Transverse colon (tissue), 4 donors: ENCODE measurements around the gene MGAT5B. TPM values are rescaled to one million over a fixed set of nuclear protein-coding genes. Genes with fewer than 3 reads are reported as not detected.

ENCODE experiments used
- DNase-seq: peaks from one replicate; pipeline ENCODE4 v3.0.0-alpha.2; 2019
- H3K27ac ChIP-seq, 4 donors: fragments of 200-600 bp; sonication (generic); 2 replicates each; pipeline ENCODE4 v1.5.1; 2016 to 2018; ENCODE audit warnings: inconsistent platforms in 4 of 4
- H3K27me3 ChIP-seq: fragments of 200-600 bp; sonication (generic); 2 replicates; pipeline ENCODE4 v1.5.1; 2017; ENCODE audit warnings: inconsistent platforms
- H3K36me3 ChIP-seq, 4 donors: fragments of 200-600 bp; sonication (generic); 2 replicates each; pipeline ENCODE4 v1.5.1; 2017 to 2019; ENCODE audit warnings: inconsistent platforms in 4 of 4
- H3K4me1 ChIP-seq, 4 donors: fragments of 200-600 bp; sonication (generic); 2 replicates each; pipeline ENCODE4 v1.5.1; 2017 to 2020; ENCODE audit warnings: inconsistent platforms in 4 of 4
- H3K4me3 ChIP-seq, 4 donors: fragments of 200-600 bp; sonication (generic); 1 replicate in 1 of 4; 2 replicates in 3 of 4; pipeline versions ENCODE4 v1.5.1 to v1.6.1; 2017 to 2019; ENCODE audit warnings: inconsistent platforms in 4 of 4
- H3K9me3 ChIP-seq, 2 donors: fragments of 200-600 bp; sonication (generic); 2 replicates each; pipeline ENCODE4 v1.5.1; 2017 to 2019; ENCODE audit warnings: inconsistent platforms in 2 of 2
- EP300 ChIP-seq: sonication (generic); formaldehyde crosslinking; IDR thresholded peaks from one replicate; pipeline ENCODE4 v1.6.1; 2017; ENCODE audit warnings: antibody characterized with exemption, low read depth
- POLR2A ChIP-seq: fragments of 450-650 bp; IDR thresholded peaks from one replicate; pipeline ENCODE4 v1.6.1; 2016; ENCODE audit warnings: antibody characterized with exemption, mild to moderate bottlenecking, moderate library complexity
- POLR2AphosphoS5 ChIP-seq, 3 donors: sonication (generic); formaldehyde crosslinking; IDR thresholded peaks; one replicate each; pipeline ENCODE4 v1.6.1; 2016; ENCODE audit warnings: antibody characterized with exemption in 3 of 3
- WGBS, 2 donors: methylation state at CpG; one replicate each; pipeline ENCODE4 v1.1.5; 2018; ENCODE audit warnings: low coverage in 1 of 2; 5-methylcytosine and 5-hydroxymethylcytosine counted together
- in situ Hi-C, 4 donors: fragments of 200-750 bp; cut with MboI; loops; one replicate each; pipeline versions ENCODE4 v1.15.0 to v1.15.1; 2017; ENCODE audit warnings: low sequenced_read_pairs in 3 of 4, low pct_ligation_motif_present in 1 of 4, low pct_unique_long_range_greater_than_20kb in 1 of 4
- intact Hi-C: fragments of 100-400 bp; cut with DNase I; formaldehyde crosslinking; loops from one replicate; pipeline ENCODE4 v1.15.1; 2023; ENCODE audit warnings: low total_unique reads
- total RNA-seq, 4 donors: library from RNA; depleted of rRNA; stranded (reverse); fragments of >200 nt; gene quantifications; one replicate each; pipeline ENCODE4 v1.1.0, GENCODE V29; 2016
- TF ChIP-seq, protein P1 (sequence below), 5 experiments: fragments of 200-600 bp in 3 of 5; fragments of 450-650 bp in 2 of 5; sonication (generic) in 3 of 5; IDR thresholded peaks; 1 replicate in 2 of 5; 2 replicates in 3 of 5; pipeline ENCODE4 v1.5.1; 2016 to 2017; ENCODE audit warnings: antibody characterized with exemption in 5 of 5, inconsistent platforms in 3 of 5, mild to moderate bottlenecking in 2 of 5, moderate library complexity in 1 of 5

MGAT5B gene
- total RNA-seq, 4 donors from 2014 or later = not detected

DNA sequence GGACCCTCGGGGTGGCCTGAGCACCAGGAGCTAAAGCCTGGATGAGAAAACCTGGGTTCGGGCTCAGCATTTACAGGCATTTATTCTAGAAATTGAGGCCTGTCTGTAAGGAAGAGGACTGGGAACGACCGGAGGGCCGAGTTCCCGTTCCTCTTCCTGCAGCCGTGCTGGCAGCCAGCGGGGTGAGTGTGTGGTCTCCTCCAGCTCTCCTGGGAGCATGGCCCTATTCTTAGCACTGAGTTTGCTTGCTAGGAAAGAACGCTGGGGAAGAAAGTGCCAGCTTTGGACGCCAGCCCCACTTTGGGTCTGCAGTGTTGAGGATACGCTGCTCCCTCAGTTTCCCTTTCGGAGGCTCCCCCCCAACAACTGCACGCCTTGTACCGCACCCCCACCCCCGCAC lies 49.6 kb downstream of the MGAT5B start:
- in situ Hi-C loops = no loop called here
- TF ChIP-seq, protein P1, sequence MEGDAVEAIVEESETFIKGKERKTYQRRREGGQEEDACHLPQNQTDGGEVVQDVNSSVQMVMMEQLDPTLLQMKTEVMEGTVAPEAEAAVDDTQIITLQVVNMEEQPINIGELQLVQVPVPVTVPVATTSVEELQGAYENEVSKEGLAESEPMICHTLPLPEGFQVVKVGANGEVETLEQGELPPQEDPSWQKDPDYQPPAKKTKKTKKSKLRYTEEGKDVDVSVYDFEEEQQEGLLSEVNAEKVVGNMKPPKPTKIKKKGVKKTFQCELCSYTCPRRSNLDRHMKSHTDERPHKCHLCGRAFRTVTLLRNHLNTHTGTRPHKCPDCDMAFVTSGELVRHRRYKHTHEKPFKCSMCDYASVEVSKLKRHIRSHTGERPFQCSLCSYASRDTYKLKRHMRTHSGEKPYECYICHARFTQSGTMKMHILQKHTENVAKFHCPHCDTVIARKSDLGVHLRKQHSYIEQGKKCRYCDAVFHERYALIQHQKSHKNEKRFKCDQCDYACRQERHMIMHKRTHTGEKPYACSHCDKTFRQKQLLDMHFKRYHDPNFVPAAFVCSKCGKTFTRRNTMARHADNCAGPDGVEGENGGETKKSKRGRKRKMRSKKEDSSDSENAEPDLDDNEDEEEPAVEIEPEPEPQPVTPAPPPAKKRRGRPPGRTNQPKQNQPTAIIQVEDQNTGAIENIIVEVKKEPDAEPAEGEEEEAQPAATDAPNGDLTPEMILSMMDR (IDR thresholded peaks at IDR 0.05) = no peak
- TF ChIP-seq POLR2AphosphoS5 (IDR thresholded peaks at IDR 0.05) (no peak), POLR2A (no peak), EP300 (no peak)
- Histone ChIP-seq H3K36me3 (no peaks in the 10 kb centered on the region), H3K4me3 (no peak overlapping the region), H3K9me3 (no peaks in the 10 kb centered on the region), H3K27me3 (peaks cover 37% of the 10 kb centered on the region), H3K27ac (no peak overlapping the region), H3K4me1 (no peaks in the 10 kb centered on the region)
- DNase-seq = no peak
- intact Hi-C loops = no loop called here
- 69% methylated on average over 15 of the region's 15 CpGs; no CpG with 5 or more reads in 1 of the 2 donors for WGBS, 2 donors

DNA sequence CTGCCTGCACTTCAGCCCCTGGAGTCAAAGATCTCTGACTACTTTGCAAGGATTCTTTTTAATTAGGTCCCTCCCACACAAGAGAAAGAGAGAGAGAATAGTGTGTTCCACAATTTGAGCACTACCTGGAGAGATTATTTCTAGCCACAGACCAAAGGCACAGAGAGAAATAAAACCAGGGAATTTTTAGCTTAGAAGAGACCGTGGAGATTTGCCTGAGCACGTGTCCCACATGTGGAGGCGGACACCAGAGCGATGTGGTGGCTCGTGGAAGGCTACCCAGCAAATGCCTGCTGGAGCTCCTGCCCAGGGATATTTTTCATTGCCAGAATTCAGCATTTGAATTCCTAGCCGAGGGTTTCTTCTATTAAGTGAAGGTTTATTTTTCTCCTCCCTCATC lies 50.6 kb downstream of the MGAT5B start:
- TF ChIP-seq EP300 (no peak), POLR2AphosphoS5 (IDR thresholded peaks at IDR 0.05) (no peak), POLR2A (no peak)
- TF ChIP-seq, protein P1 (IDR thresholded peaks at IDR 0.05) = no peak
- in situ Hi-C loops (no loop called here), intact Hi-C loops (no loop called here)
- Histone ChIP-seq H3K4me1 (no peaks in the 10 kb centered on the region), H3K9me3 (no peaks in the 10 kb centered on the region), H3K4me3 (no peak overlapping the region), H3K36me3 (no peaks in the 10 kb centered on the region), H3K27me3 (peaks cover 31% of the 10 kb centered on the region), H3K27ac (no peak overlapping the region)
- WGBS, 2 donors = 69 to 77% methylated on average over 6 of the region's 6 CpGs
- no peak for DNase-seq

DNA sequence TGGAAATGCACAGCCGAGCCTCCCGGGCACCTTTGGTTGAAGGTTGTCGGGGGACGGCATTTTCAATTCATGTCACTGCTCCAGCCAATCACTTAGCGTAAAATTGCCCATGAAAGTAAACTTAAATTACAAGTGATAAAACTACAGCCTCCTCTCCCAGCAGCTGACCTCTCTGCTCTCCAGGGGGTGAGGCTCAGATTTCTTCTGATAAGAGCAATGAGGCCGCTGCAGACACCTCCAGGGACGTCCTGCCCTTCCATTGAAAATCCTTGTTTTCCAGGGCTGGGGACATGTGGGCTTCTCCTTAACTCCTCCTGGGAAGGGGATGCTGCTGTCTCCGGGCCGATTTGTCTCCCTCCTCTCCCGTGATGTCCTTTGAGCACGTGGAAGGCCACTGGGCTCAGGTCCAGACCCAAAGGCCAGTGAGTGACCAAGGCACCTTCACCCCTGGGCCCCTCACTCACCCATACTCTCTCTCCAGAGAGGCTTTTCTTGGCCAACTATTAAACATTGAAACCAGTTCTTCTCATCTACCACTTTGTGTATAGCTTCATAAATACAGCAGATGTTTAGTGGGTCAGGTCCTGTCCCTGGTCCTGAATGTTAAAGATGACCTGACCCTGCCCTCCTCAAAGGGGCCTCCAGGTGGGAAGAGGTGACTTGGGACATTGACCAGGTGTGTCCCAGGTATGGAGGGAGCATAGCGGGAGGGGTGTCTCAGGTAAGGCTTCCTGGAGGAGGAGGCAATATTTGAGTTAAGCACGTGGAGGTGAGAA lies 52.3 kb downstream of the MGAT5B start:
- H3K4me1 ChIP-seq = no peaks in the 10 kb centered on the region
- intact Hi-C loops (no loop called here), in situ Hi-C loops (no loop called here)
- no peak overlapping the region for H3K4me3 ChIP-seq
- H3K27me3 ChIP-seq = peaks cover 31% of the 10 kb centered on the region
- no peaks in the 10 kb centered on the region for H3K36me3 ChIP-seq
- 55 to 80% methylated on average over 2 to 13 of the region's 13 CpGs for WGBS, 2 donors
- DNase-seq = no peak
- no peak overlapping the region for H3K27ac ChIP-seq
- no peaks in the 10 kb centered on the region for H3K9me3 ChIP-seq
- no peak for TF ChIP-seq POLR2AphosphoS5 (IDR thresholded peaks at IDR 0.05)
- TF ChIP-seq EP300 = no peak
- TF ChIP-seq, protein P1 (IDR thresholded peaks at IDR 0.05) = no peak
- TF ChIP-seq POLR2A = no peak

DNA sequence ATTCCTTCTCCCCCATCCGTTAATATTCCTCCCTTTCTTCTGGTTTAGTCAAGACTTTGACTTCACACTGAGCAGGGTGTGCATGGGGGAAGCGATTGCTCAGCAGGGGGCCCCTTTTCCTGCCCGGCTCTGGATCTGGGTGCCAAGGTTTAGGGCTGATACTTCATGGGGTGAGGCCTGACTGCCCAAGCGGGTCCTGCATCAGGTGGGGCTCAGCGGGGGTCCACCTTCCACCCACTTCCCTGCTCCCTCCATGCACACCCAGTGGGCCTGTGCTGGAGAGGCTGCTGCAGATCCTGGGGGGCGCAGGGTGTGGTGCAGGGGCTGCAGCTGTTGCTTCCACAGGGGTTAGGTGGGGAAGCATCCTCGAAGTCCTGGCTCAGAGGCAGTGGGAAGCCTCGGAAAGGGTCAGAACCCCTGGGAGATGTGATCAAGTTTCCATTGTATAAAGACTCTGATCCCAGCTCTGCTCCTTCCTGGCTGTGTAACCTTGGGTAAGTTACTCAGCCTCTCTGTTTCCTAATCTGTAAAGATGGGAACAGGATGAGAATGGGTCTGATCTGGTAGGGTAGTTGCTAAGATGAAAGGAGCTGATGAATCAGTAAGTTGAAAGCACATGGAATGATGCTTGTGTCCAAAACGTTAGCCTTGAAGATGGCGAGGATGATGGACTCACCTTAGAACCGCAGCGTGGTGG lies 53.3 kb downstream of the MGAT5B start:
- H3K27ac ChIP-seq = no peak overlapping the region
- TF ChIP-seq POLR2A = no peak
- TF ChIP-seq, protein P1 (IDR thresholded peaks at IDR 0.05) = no peak
- no peak for TF ChIP-seq POLR2AphosphoS5 (IDR thresholded peaks at IDR 0.05)
- TF ChIP-seq EP300 = no peak
- no peaks in the 10 kb centered on the region for H3K9me3 ChIP-seq
- no peak overlapping the region for H3K4me3 ChIP-seq
- intact Hi-C loops = no loop called here
- H3K36me3 ChIP-seq = no peaks in the 10 kb centered on the region
- WGBS, 2 donors = 78% methylated on average over 12 of the region's 12 CpGs; no CpG with 5 or more reads in 1 of the 2 donors
- H3K4me1 ChIP-seq = no peaks in the 10 kb centered on the region
- DNase-seq = no peak
- peaks cover 31% of the 10 kb centered on the region for H3K27me3 ChIP-seq
- in situ Hi-C loops = no loop called here
